ENCODE results near the gene CLDN4.

CLDN4 gene

GRCh38 chr7:73828107-73828803 lies 2.5 kb upstream of the CLDN4 start:
- H3K4me1 ChIP-seq (ENCODE audit: control insufficient read depth in 1 of 2, insufficient read depth in 2 of 2, low read length in 2 of 2) = peaks cover 38 to 56% of the 10 kb centered on the region in 2 experiments
- DNase-seq = peak; percentile 85 to 87
- peak overlapping the region; percentile 19 for H3K4me2 ChIP-seq (ENCODE audit: low read length)
- peak overlapping the region; percentile 89 for H4K91ac ChIP-seq (ENCODE audit: low read depth, low read length)
- no peaks in the 10 kb centered on the region for H3K36me3 ChIP-seq (ENCODE audit: control insufficient read depth in 1 of 2, insufficient read depth in 2 of 2, low read length in 2 of 2)
- H4K8ac ChIP-seq (ENCODE audit: low read depth, low read length) = no peak overlapping the region
- no peak overlapping the region for H3K23ac ChIP-seq (ENCODE audit: low read length)
- H3K9ac ChIP-seq (ENCODE audit: low read length) = no peak overlapping the region
- peaks cover 43% of the 10 kb centered on the region for H3K79me1 ChIP-seq (ENCODE audit: low read length)
- no peaks in the 10 kb centered on the region for H3K27me3 ChIP-seq (ENCODE audit: insufficient read depth, low read length)
- H3K18ac ChIP-seq (ENCODE audit: low read length) = no peak overlapping the region
- no peak overlapping the region for H2AK5ac ChIP-seq (ENCODE audit: low read length)
- H3K4me3 ChIP-seq (ENCODE audit: low read depth, low read length) = no peak overlapping the region
- H3K4ac ChIP-seq (ENCODE audit: low read depth, low read length) = no peak overlapping the region
- no peak overlapping the region for H3K14ac ChIP-seq (ENCODE audit: low read length)
- H2BK5ac ChIP-seq (ENCODE audit: low read depth, low read length, poor library complexity) = no peak overlapping the region
- no peak overlapping the region for H4K12ac ChIP-seq (ENCODE audit: low read depth, low read length)
- H3K9me3 ChIP-seq (ENCODE audit: insufficient read depth, low read depth, low read length) = no peaks in the 10 kb centered on the region
- no peak overlapping the region for H3K27ac ChIP-seq (ENCODE audit: low read depth, low read length)
- H2BK12ac ChIP-seq (ENCODE audit: low read length) = peak overlapping the region; percentile 94
- H3K79me2 ChIP-seq (ENCODE audit: control insufficient read depth, insufficient read depth, low read length, poor library complexity) = peaks cover 21% of the 10 kb centered on the region
- no peak overlapping the region for H2AFZ ChIP-seq (ENCODE audit: insufficient read depth, low read length, poor library complexity)
- H2BK120ac ChIP-seq (ENCODE audit: insufficient read depth, low read length, poor library complexity) = peak overlapping the region; percentile 81
- no CpG with 5 or more reads among the region's 14 CpGs for WGBS (ENCODE audit: extremely low coverage, insufficient coverage, insufficient read length)

GRCh38 chr7:73828972-73829371 lies 1.8 kb upstream of the CLDN4 start:
- H3K79me1 ChIP-seq (ENCODE audit: low read length) = peaks cover 43% of the 10 kb centered on the region
- peak overlapping the region; percentile 7 for H2AFZ ChIP-seq (ENCODE audit: insufficient read depth, low read length, poor library complexity)
- H3K9me3 ChIP-seq (ENCODE audit: insufficient read depth, low read depth, low read length) = no peaks in the 10 kb centered on the region
- peak; percentile 16 to 47 for DNase-seq
- peaks cover 21% of the 10 kb centered on the region for H3K79me2 ChIP-seq (ENCODE audit: control insufficient read depth, insufficient read depth, low read length, poor library complexity)
- H2BK5ac ChIP-seq (ENCODE audit: low read depth, low read length, poor library complexity) = peak overlapping the region; percentile 65
- peak overlapping the region; percentile 62 for H3K4ac ChIP-seq (ENCODE audit: low read depth, low read length)
- H3K4me1 ChIP-seq (ENCODE audit: control insufficient read depth in 1 of 2, insufficient read depth in 2 of 2, low read length in 2 of 2) = peaks cover 40 to 55% of the 10 kb centered on the region in 2 experiments
- no peak overlapping the region for H3K23ac ChIP-seq (ENCODE audit: low read length)
- H3K14ac ChIP-seq (ENCODE audit: low read length) = peak overlapping the region; percentile 71
- peak overlapping the region; percentile 89 for H4K91ac ChIP-seq (ENCODE audit: low read depth, low read length)
- peak overlapping the region; percentile 69 for H3K27ac ChIP-seq (ENCODE audit: low read depth, low read length)
- H3K18ac ChIP-seq (ENCODE audit: low read length) = peak overlapping the region; percentile 87
- H3K9ac ChIP-seq (ENCODE audit: low read length) = no peak overlapping the region
- H4K12ac ChIP-seq (ENCODE audit: low read depth, low read length) = no peak overlapping the region
- H3K4me3 ChIP-seq (ENCODE audit: low read depth, low read length) = no peak overlapping the region
- peak overlapping the region; percentile 94 for H2BK12ac ChIP-seq (ENCODE audit: low read length)
- peak overlapping the region; percentile 81 for H2BK120ac ChIP-seq (ENCODE audit: insufficient read depth, low read length, poor library complexity)
- H3K4me2 ChIP-seq (ENCODE audit: low read length) = peak overlapping the region; percentile 3
- WGBS (ENCODE audit: extremely low coverage, insufficient coverage, insufficient read length) = no CpG with 5 or more reads among the region's 5 CpGs
- H3K27me3 ChIP-seq (ENCODE audit: insufficient read depth, low read length) = no peaks in the 10 kb centered on the region
- no peaks in the 10 kb centered on the region for H3K36me3 ChIP-seq (ENCODE audit: control insufficient read depth in 1 of 2, insufficient read depth in 2 of 2, low read length in 2 of 2)
- peak overlapping the region; percentile 67 for H4K8ac ChIP-seq (ENCODE audit: low read depth, low read length)
- peak overlapping the region; percentile 87 for H2AK5ac ChIP-seq (ENCODE audit: low read length)

GRCh38 chr7:73829505-73829904 lies 1.3 kb upstream of the CLDN4 start:
- peaks cover 43% of the 10 kb centered on the region for H3K79me1 ChIP-seq (ENCODE audit: low read length)
- peaks cover 37 to 52% of the 10 kb centered on the region in 2 experiments for H3K4me1 ChIP-seq (ENCODE audit: control insufficient read depth in 1 of 2, insufficient read depth in 2 of 2, low read length in 2 of 2)
- peak overlapping the region; percentile 81 for H2BK120ac ChIP-seq (ENCODE audit: insufficient read depth, low read length, poor library complexity)
- peak overlapping the region; percentile 94 for H3K27ac ChIP-seq (ENCODE audit: low read depth, low read length)
- DNase-seq = peak; percentile 85 to 88
- no CpG with 5 or more reads among the region's 7 CpGs for WGBS (ENCODE audit: extremely low coverage, insufficient coverage, insufficient read length)
- no peaks in the 10 kb centered on the region for H3K27me3 ChIP-seq (ENCODE audit: insufficient read depth, low read length)
- no peak overlapping the region for H2AFZ ChIP-seq (ENCODE audit: insufficient read depth, low read length, poor library complexity)
- H3K79me2 ChIP-seq (ENCODE audit: control insufficient read depth, insufficient read depth, low read length, poor library complexity) = peaks cover 21% of the 10 kb centered on the region
- H3K4ac ChIP-seq (ENCODE audit: low read depth, low read length) = peak overlapping the region; percentile 62
- H3K9ac ChIP-seq (ENCODE audit: low read length) = no peak overlapping the region
- peak overlapping the region; percentile 94 for H2BK12ac ChIP-seq (ENCODE audit: low read length)
- H2AK5ac ChIP-seq (ENCODE audit: low read length) = peak overlapping the region; percentile 87
- peak overlapping the region; percentile 65 for H2BK5ac ChIP-seq (ENCODE audit: low read depth, low read length, poor library complexity)
- peak overlapping the region; percentile 67 for H4K8ac ChIP-seq (ENCODE audit: low read depth, low read length)
- peak overlapping the region; percentile 96 for H4K91ac ChIP-seq (ENCODE audit: low read depth, low read length)
- H3K36me3 ChIP-seq (ENCODE audit: control insufficient read depth in 1 of 2, insufficient read depth in 2 of 2, low read length in 2 of 2) = peaks cover 0 to under 1% of the 10 kb centered on the region in 2 experiments
- peaks cover under 1% of the 10 kb centered on the region for H3K9me3 ChIP-seq (ENCODE audit: insufficient read depth, low read depth, low read length)
- H3K14ac ChIP-seq (ENCODE audit: low read length) = peak overlapping the region; percentile 71
- H3K18ac ChIP-seq (ENCODE audit: low read length) = peak overlapping the region; percentile 87
- H4K12ac ChIP-seq (ENCODE audit: low read depth, low read length) = peak overlapping the region; percentile 39
- H3K4me2 ChIP-seq (ENCODE audit: low read length) = peak overlapping the region; percentile 70
- H3K23ac ChIP-seq (ENCODE audit: low read length) = no peak overlapping the region
- no peak overlapping the region for H3K4me3 ChIP-seq (ENCODE audit: low read depth, low read length)

DNA sequence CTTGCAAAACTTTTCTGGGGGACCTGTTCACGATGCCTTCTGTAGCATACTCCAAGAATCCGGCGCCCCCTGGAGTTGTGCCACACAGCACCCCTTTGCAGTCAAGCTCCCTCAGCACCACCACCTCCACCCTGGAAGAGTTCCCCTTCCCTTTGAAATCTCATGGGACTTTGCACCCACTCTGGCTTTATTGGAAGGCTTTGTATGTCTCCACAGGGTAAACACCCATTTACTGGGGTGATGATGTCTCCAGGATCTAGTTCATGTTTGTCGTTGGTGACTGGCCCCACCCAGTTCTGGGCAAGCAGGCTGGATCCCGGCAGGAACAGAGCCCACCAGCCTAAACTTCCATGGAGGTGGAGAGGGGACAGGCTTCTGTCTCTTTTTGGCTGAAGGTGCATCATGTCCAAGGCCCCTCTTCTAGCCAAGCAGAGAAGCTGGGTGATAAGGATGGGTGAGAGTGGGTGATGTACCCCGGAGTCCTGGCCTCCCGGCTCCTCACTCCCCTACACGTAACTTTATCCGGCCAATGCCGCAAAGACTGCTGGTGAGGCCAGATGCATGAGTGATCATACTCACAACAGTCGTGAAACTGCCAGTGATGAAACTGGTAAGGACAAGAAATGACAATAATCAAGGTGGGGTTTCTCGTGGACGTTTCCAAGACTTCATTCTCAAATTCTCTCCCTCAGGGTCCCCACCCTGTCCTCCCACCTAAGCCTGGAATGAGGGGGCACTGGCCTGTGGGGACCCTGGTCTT lies 695 bp upstream of the CLDN4 start:
- Histone ChIP-seq H2BK120ac (ENCODE audit: insufficient read depth, low read length, poor library complexity) (peak overlapping the region; percentile 73), H3K18ac (ENCODE audit: low read length) (peak overlapping the region; percentile 80), H2AK5ac (ENCODE audit: low read length) (peak overlapping the region; percentile 55), H2AFZ (ENCODE audit: insufficient read depth, low read length, poor library complexity) (peak overlapping the region; percentile 7), H4K12ac (ENCODE audit: low read depth, low read length) (peak overlapping the region; percentile 39), H2BK5ac (ENCODE audit: low read depth, low read length, poor library complexity) (peak overlapping the region; percentile 60), H2BK12ac (ENCODE audit: low read length) (peak overlapping the region; percentile 76), H4K8ac (ENCODE audit: low read depth, low read length) (peak overlapping the region; percentile 58), H3K4me2 (ENCODE audit: low read length) (peak overlapping the region; percentile 70), H3K4me1 (ENCODE audit: control insufficient read depth in 1 of 2, insufficient read depth in 2 of 2, low read length in 2 of 2) (peaks cover 37 to 52% of the 10 kb centered on the region in 2 experiments), H3K79me1 (ENCODE audit: low read length) (peaks cover 43% of the 10 kb centered on the region), H4K91ac (ENCODE audit: low read depth, low read length) (peak overlapping the region; percentile 96), H3K23ac (ENCODE audit: low read length) (no peak overlapping the region), H3K27me3 (ENCODE audit: insufficient read depth, low read length) (no peaks in the 10 kb centered on the region), H3K79me2 (ENCODE audit: control insufficient read depth, insufficient read depth, low read length, poor library complexity) (peaks cover 21% of the 10 kb centered on the region), H3K4ac (ENCODE audit: low read depth, low read length) (peak overlapping the region; percentile 55), H3K27ac (ENCODE audit: low read depth, low read length) (peak overlapping the region; percentile 94), H3K9me3 (ENCODE audit: insufficient read depth, low read depth, low read length) (peaks cover 5% of the 10 kb centered on the region), H3K14ac (ENCODE audit: low read length) (peak overlapping the region; percentile 59), H3K36me3 (ENCODE audit: control insufficient read depth in 1 of 2, insufficient read depth in 2 of 2, low read length in 2 of 2) (peaks cover 0 to 3% of the 10 kb centered on the region in 2 experiments), H3K4me3 (ENCODE audit: low read depth, low read length) (no peak overlapping the region), H3K9ac (ENCODE audit: low read length) (no peak overlapping the region)
- DNase-seq = peak in 1 of 2 donors; percentile 48
- no CpG with 5 or more reads among the region's 13 CpGs for WGBS (ENCODE audit: extremely low coverage, insufficient coverage, insufficient read length)
